ENCODE measurements around the gene CATSPERZ.

GRCh38 chr11:64333556-64333955, 33.4 kb downstream of the CATSPERZ start:
- no peak for TF ChIP-seq POLR2A (IDR thresholded peaks at IDR 0.05; ENCODE audit: low read length)
- TF ChIP-seq GATA1 (IDR thresholded peaks at IDR 0.05; ENCODE audit: low read depth, low read length): no peak
